H1 (cell line): ENCODE measurements around the gene FRMD6. TPM values are rescaled to one million over a fixed set of nuclear protein-coding genes. Genes with fewer than 3 reads are reported as not detected.

Experiments used
- CTCF ChIA-PET: fragments of 300-600 bp; sonication (Branson Sonifier 250); formaldehyde crosslinking; loops from one replicate; lab custom pipeline; 2021; ENCODE audit not compliant: partially characterized antibody; lab: Charles Lee
- POLR2A ChIA-PET: fragments of 300-600 bp; sonication (Branson Sonifier 250); formaldehyde crosslinking; loops from one replicate; lab custom pipeline; 2021; ENCODE audit warnings: inconsistent platforms; ENCODE audit not compliant: partially characterized antibody; lab: Charles Lee
- DNase-seq, 2 experiments: peaks; one replicate each; pipeline versions ENCODE4 v3.0.0 to v3.0.0-alpha.2; 2010 to 2022; ENCODE audit warnings: low spot score in 2 of 2, low read depth in 1 of 2, mixed read lengths in 1 of 2
- FAIRE-seq: peaks from 2 replicates; lab custom pipeline; 2011; peaks lifted over from hg19 to GRCh38; lab: Jason Lieb, UNC
- H2AFZ ChIP-seq: 2 replicates; pipeline ENCODE4 v1.8.1; 2012; ENCODE audit warnings: low read length, inconsistent platforms
- H2AK5ac ChIP-seq: 2 replicates; pipeline ENCODE4 v1.6.1; 2013; ENCODE audit warnings: low read depth, low read length
- H2BK120ac ChIP-seq: replicated peaks from 2 replicates; pipeline ENCODE3; 2013; ENCODE audit warnings: low read depth, low read length, inconsistent platforms
- H2BK12ac ChIP-seq: 2 replicates; pipeline ENCODE4 v1.6.1; 2013; ENCODE audit warnings: low read depth, low read length
- H2BK15ac ChIP-seq: 2 replicates; pipeline ENCODE4 v1.6.1; 2013; ENCODE audit warnings: low read length
- H2BK20ac ChIP-seq: 2 replicates; pipeline ENCODE4 v1.6.1; 2013; ENCODE audit warnings: low read length
- H2BK5ac ChIP-seq: 2 replicates; pipeline ENCODE4 v1.6.1; 2013; ENCODE audit warnings: low read depth, low read length
- H3K14ac ChIP-seq: 2 replicates; pipeline ENCODE4 v1.6.1; 2013; ENCODE audit warnings: inconsistent platforms; ENCODE audit not compliant: insufficient read length
- H3K18ac ChIP-seq: 2 replicates; pipeline ENCODE4 v1.6.1; 2013; ENCODE audit warnings: low read length; ENCODE audit errors: extremely low read depth
- H3K23ac ChIP-seq: 2 replicates; pipeline ENCODE4 v1.6.1; 2013; ENCODE audit warnings: inconsistent platforms; ENCODE audit not compliant: insufficient read length
- H3K23me2 ChIP-seq: 2 replicates; pipeline ENCODE4 v1.6.1; 2013; ENCODE audit warnings: low read depth, low read length
- H3K27ac ChIP-seq: 2 replicates; pipeline ENCODE4 v1.6.1; 2011; ENCODE audit warnings: low read depth, low read length, inconsistent platforms
- H3K27me3 ChIP-seq, 4 experiments: replicated peaks in 1 of 4; 1 replicate in 1 of 4; 2 replicates in 3 of 4; pipeline versions ENCODE4 v1.6.1 to v1.8.1; 2011 to 2013; ENCODE audit warnings: low read length in 3 of 4, mild to moderate bottlenecking in 3 of 4, inconsistent platforms in 2 of 4, mixed read lengths in 2 of 4, moderate library complexity in 1 of 4; ENCODE audit not compliant: control insufficient read depth in 3 of 4, insufficient read depth in 3 of 4; ENCODE audit errors: extremely low read depth in 1 of 4
- H3K36me3 ChIP-seq, 4 experiments: 2 replicates each; pipeline versions ENCODE4 v1.6.1 to v1.8.1; 2011 to 2013; ENCODE audit warnings: mild to moderate bottlenecking in 4 of 4, low read length in 3 of 4, moderate library complexity in 2 of 4, control low read depth in 1 of 4, inconsistent platforms in 1 of 4; ENCODE audit not compliant: insufficient read depth in 4 of 4, control insufficient read depth in 2 of 4
- H3K4ac ChIP-seq: replicated peaks from 2 replicates; pipeline ENCODE3; 2013; ENCODE audit warnings: low read length, low read depth, mixed read lengths, inconsistent platforms; ENCODE audit not compliant: insufficient read length
- H3K4me1 ChIP-seq, 4 experiments: replicated peaks in 1 of 4; 1 replicate in 1 of 4; 2 replicates in 3 of 4; pipeline versions ENCODE4 v1.6.1 to v1.8.1; 2011 to 2013; ENCODE audit warnings: low read length in 3 of 4, inconsistent platforms in 2 of 4, mixed read lengths in 1 of 4; ENCODE audit not compliant: insufficient read depth in 4 of 4, control insufficient read depth in 3 of 4
- H3K4me2 ChIP-seq, 2 experiments: 2 replicates each; pipeline versions ENCODE4 v1.6.1 to v1.8.1; 2011 to 2013; ENCODE audit warnings: low read depth in 2 of 2, low read length in 2 of 2, control low read depth in 1 of 2, inconsistent platforms in 1 of 2, mild to moderate bottlenecking in 1 of 2; ENCODE audit not compliant: insufficient read depth in 1 of 2
- H3K4me3 ChIP-seq, 4 experiments: fragments of 200-600, 300-600 bp in 1 of 4; sonication (generic), shearing (Covaris generic), sonication (Bioruptor Twin) in 1 of 4; 2 replicates each; pipeline versions ENCODE4 v1.5.1 to v1.8.1; 2011 to 2016; ENCODE audit warnings: low read length in 4 of 4, low read depth in 3 of 4, control low read depth in 2 of 4, inconsistent platforms in 2 of 4, mild to moderate bottlenecking in 2 of 4, mixed read lengths in 1 of 4, moderate library complexity in 1 of 4; ENCODE audit not compliant: insufficient read depth in 2 of 4; ENCODE audit errors: extremely low read depth in 1 of 4
- H3K56ac ChIP-seq: replicated peaks from 2 replicates; pipeline ENCODE3; 2013; ENCODE audit warnings: low read depth, mild to moderate bottlenecking, mixed read lengths, low read length, inconsistent platforms; ENCODE audit not compliant: insufficient read length
- H3K79me1 ChIP-seq: 2 replicates; pipeline ENCODE4 v1.6.1; 2013; ENCODE audit warnings: low read depth, low read length, control low read depth
- H3K79me2 ChIP-seq, 2 experiments: 2 replicates each; pipeline versions ENCODE4 v1.6.1 to v1.8.1; 2012 to 2013; ENCODE audit warnings: low read length in 2 of 2, mild to moderate bottlenecking in 2 of 2, inconsistent platforms in 1 of 2; ENCODE audit not compliant: insufficient read depth in 2 of 2, control insufficient read depth in 1 of 2
- H3K9ac ChIP-seq, 4 experiments: replicated peaks in 1 of 4; 1 replicate in 1 of 4; 2 replicates in 3 of 4; pipeline versions ENCODE4 v1.6.1 to v1.8.1; 2011 to 2013; ENCODE audit warnings: low read depth in 3 of 4, low read length in 3 of 4, control low read depth in 2 of 4, mild to moderate bottlenecking in 2 of 4, moderate library complexity in 2 of 4, inconsistent platforms in 1 of 4; ENCODE audit errors: extremely low read depth in 1 of 4
- H3K9me3 ChIP-seq, 2 experiments: 2 replicates each; pipeline versions ENCODE4 v1.6.1 to v1.8.1; 2012 to 2013; ENCODE audit warnings: mild to moderate bottlenecking in 2 of 2, moderate library complexity in 2 of 2, control low read depth in 1 of 2, inconsistent platforms in 1 of 2, low read depth in 1 of 2, low read length in 1 of 2, mixed read lengths in 1 of 2; ENCODE audit not compliant: insufficient read depth in 2 of 2
- H4K20me1 ChIP-seq, 2 experiments: replicated peaks in 1 of 2; 2 replicates each; pipeline versions ENCODE3 to v1.8.1; 2011 to 2013; ENCODE audit warnings: inconsistent platforms in 2 of 2, low read length in 2 of 2, mild to moderate bottlenecking in 1 of 2; ENCODE audit not compliant: insufficient read depth in 2 of 2, control insufficient read depth in 1 of 2
- H4K5ac ChIP-seq: 2 replicates; pipeline ENCODE4 v1.6.1; 2013; ENCODE audit warnings: low read length, low read depth, mixed read lengths, inconsistent platforms; ENCODE audit not compliant: insufficient read length
- H4K8ac ChIP-seq: 2 replicates; pipeline ENCODE4 v1.8.0; 2013; ENCODE audit warnings: mild to moderate bottlenecking, moderate library complexity, low read length, inconsistent platforms; ENCODE audit not compliant: insufficient read depth; ENCODE audit errors: extremely low read depth
- H4K91ac ChIP-seq: replicated peaks from 2 replicates; pipeline ENCODE3; 2013; ENCODE audit warnings: low read length, mixed read lengths, inconsistent platforms; ENCODE audit not compliant: insufficient read length
- GTF2F1 ChIP-seq: IDR thresholded peaks from 2 replicates; pipeline ENCODE4 v1.6.1; 2012; ENCODE audit warnings: low read depth, low read length, improper control_type of control experiment, borderline replicate concordance
- HDAC2 ChIP-seq, 2 experiments: fragments of 300-600 bp in 1 of 2; sonication (generic) in 1 of 2; IDR thresholded peaks; 2 replicates each; pipeline ENCODE4 v1.6.1; 2011 to 2012; ENCODE audit warnings: low read depth in 2 of 2, low read length in 2 of 2, mild to moderate bottlenecking in 2 of 2, moderate library complexity in 2 of 2, borderline replicate concordance in 1 of 2, inconsistent platforms in 1 of 2
- KDM1A ChIP-seq: fragments of 200-600, 300-600 bp; sonication (generic); IDR thresholded peaks from 2 replicates; pipeline ENCODE4 v1.7.1; 2016; ENCODE audit warnings: mild to moderate bottlenecking, low read length, borderline replicate concordance
- KDM5A ChIP-seq: fragments of 200-600 bp; IDR thresholded peaks from 2 replicates; pipeline ENCODE4 v1.7.1; 2012; ENCODE audit warnings: mild to moderate bottlenecking, low read length, inconsistent platforms, mixed read lengths
- POLR2A ChIP-seq, 2 experiments: IDR thresholded peaks; 1 replicate in 1 of 2; 2 replicates in 1 of 2; pipeline ENCODE4 v1.6.1; 2011; ENCODE audit warnings: low read depth in 2 of 2, low read length in 2 of 2, mild to moderate bottlenecking in 2 of 2; ENCODE audit errors: control extremely low read depth in 1 of 2
- POU5F1 ChIP-seq: IDR thresholded peaks from 2 replicates; pipeline ENCODE4 v1.6.1; 2011; ENCODE audit warnings: low read depth, mild to moderate bottlenecking, low read length, moderate library complexity
- RAD21 ChIP-seq, 2 experiments: IDR thresholded peaks in 1 of 2; conservative IDR thresholded peaks in 1 of 2; 2 replicates each; pipeline ENCODE4 v1.6.1; 2011; ENCODE audit warnings: low read depth in 2 of 2, low read length in 2 of 2, improper control_type of control experiment in 1 of 2, inconsistent platforms in 1 of 2, mild to moderate bottlenecking in 1 of 2, moderate library complexity in 1 of 2
- RXRA ChIP-seq: IDR thresholded peaks from 2 replicates; pipeline ENCODE4 v1.6.1; 2011; ENCODE audit warnings: low read depth, mild to moderate bottlenecking, low read length, moderate library complexity; ENCODE audit not compliant: insufficient read depth
- TAF7 ChIP-seq: optimal IDR thresholded peaks from 2 replicates; pipeline ENCODE3; 2011; ENCODE audit warnings: low read depth, mild to moderate bottlenecking, inconsistent platforms, low read length, moderate library complexity, borderline replicate concordance
- WGBS, 2 experiments: shearing (Covaris generic) in 1 of 2; methylation state at CpG; one replicate each; pipeline versions ENCODE4 v1.1.6 to v1.1.7; 2013 to 2015; ENCODE audit warnings: low lambda C conversion rate in 2 of 2, mixed read lengths in 2 of 2, inconsistent platforms in 1 of 2, low coverage in 1 of 2, missing lambda C conversion rate in 1 of 2; ENCODE audit not compliant: insufficient replicate concordance in 2 of 2, insufficient coverage in 1 of 2, insufficient read length in 1 of 2; ENCODE audit errors: extremely low coverage in 1 of 2, missing lambda C conversion rate in 1 of 2; 5-methylcytosine and 5-hydroxymethylcytosine counted together
- polyA plus RNA-seq, 7 experiments: library from polyadenylated mRNA; depleted of rRNA in 3 of 7; stranded (reverse) in 5 of 7; unstranded in 2 of 7; fragments of >200 nt in 5 of 7; fragments of 200-250 nt in 2 of 7; gene quantifications; 1 replicate in 5 of 7; 2 replicates in 1 of 7; 4 replicates in 1 of 7; pipeline versions ENCODE4 v1.2.1 to v1.2.3, GENCODE V29; 2011 to 2013; ENCODE audit warnings: missing spikeins in 2 of 7, mixed read lengths in 2 of 7
- total RNA-seq: library from RNA; stranded (reverse); fragmentation: NEBNext Ultra II Directional; extraction: Animal tissue kit (Norgen Biotek cat#: 25700); gene quantifications from 2 replicates; pipeline ENCODE4 v1.2.1, GENCODE V29; 2021
- TF ChIP-seq, protein P1 (sequence below), 3 experiments: IDR thresholded peaks; 1 replicate in 2 of 3; 2 replicates in 1 of 3; pipeline versions ENCODE4 v1.5.1 to v1.6.1; 2011; ENCODE audit warnings: low read length in 3 of 3, mild to moderate bottlenecking in 3 of 3, inconsistent platforms in 2 of 3, low read depth in 1 of 3, moderate library complexity in 1 of 3; ENCODE audit not compliant: insufficient read depth in 1 of 3; ENCODE audit errors: control extremely low read depth in 1 of 3

The FRMD6 gene
- total and polyA plus RNA-seq, 2 of the 8 experiments (the other 6 are each of a cell fraction or from before 2014, with no cell fraction given), result 5.4 to 23.7 TPM

DNA sequence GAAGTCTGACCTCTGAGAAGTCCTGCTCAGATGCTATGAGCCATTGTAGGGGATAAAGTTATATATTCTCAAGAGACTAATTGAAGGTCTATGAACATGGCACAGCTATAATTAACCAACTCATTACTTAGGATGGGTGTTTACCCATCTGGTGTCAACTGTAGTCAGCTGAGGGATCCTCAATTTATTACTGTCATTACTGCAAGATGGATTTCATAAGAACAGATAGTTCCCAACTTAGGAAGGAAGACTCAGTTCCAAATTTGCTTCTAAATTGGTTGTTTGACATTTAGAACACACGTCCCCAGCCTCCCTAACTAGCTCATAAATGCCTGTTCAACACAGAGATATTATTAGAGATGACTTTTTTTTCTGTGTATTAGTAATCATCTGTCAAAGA lies 81.4 kb downstream of the FRMD6 start:
- CTCF ChIA-PET, result interaction anchor here (0.6 to 3.3 kb wide), 6 partner anchors 10 to 101 kb away, joined by 3 to 16 read pairs (median 6); no protein-coding TSS in a partner anchor
- no peaks in the 10 kb centered on the region for H3K4me1 ChIP-seq
- no peak for FAIRE-seq
- TF ChIP-seq HDAC2 (IDR thresholded peaks at IDR 0.05; ENCODE audit: borderline replicate concordance in 1 of 2, low read depth in 2 of 2, low read length in 2 of 2) (no peak), TAF7 (no peak), POLR2A (IDR thresholded peaks at IDR 0.05; ENCODE audit: control extremely low read depth in 1 of 2, low read depth in 2 of 2, low read length in 2 of 2) (no peak), KDM5A (no peak), RXRA (no peak), KDM1A (no peak), POU5F1 (no peak), RAD21 (IDR thresholded peaks at IDR 0.05 in 1 of 2, conservative IDR thresholded peaks at IDR 0.05 in 1 of 2; ENCODE audit: low read depth in 2 of 2, low read length in 2 of 2) (no peak), GTF2F1 (no peak)
- TF ChIP-seq, protein P1, sequence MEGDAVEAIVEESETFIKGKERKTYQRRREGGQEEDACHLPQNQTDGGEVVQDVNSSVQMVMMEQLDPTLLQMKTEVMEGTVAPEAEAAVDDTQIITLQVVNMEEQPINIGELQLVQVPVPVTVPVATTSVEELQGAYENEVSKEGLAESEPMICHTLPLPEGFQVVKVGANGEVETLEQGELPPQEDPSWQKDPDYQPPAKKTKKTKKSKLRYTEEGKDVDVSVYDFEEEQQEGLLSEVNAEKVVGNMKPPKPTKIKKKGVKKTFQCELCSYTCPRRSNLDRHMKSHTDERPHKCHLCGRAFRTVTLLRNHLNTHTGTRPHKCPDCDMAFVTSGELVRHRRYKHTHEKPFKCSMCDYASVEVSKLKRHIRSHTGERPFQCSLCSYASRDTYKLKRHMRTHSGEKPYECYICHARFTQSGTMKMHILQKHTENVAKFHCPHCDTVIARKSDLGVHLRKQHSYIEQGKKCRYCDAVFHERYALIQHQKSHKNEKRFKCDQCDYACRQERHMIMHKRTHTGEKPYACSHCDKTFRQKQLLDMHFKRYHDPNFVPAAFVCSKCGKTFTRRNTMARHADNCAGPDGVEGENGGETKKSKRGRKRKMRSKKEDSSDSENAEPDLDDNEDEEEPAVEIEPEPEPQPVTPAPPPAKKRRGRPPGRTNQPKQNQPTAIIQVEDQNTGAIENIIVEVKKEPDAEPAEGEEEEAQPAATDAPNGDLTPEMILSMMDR (IDR thresholded peaks at IDR 0.05; ENCODE audit: control extremely low read depth in 1 of 3, insufficient read depth in 1 of 3, low read depth in 1 of 3, low read length in 3 of 3), result no peak

More for the DNA sequence above, 81.4 kb downstream of the FRMD6 start:
- POLR2A ChIA-PET, result interaction anchor here (0.6 kb wide), 1 partner anchor 203 kb away, joined by 3 read pairs; no protein-coding TSS in a partner anchor
- Histone ChIP-seq H4K91ac (no peak overlapping the region), H4K20me1 (no peaks in the 10 kb centered on the region), H3K23me2 (no peaks in the 10 kb centered on the region), H4K5ac (no peak overlapping the region), H2BK20ac (no peak overlapping the region), H3K4me2 (no peak overlapping the region), H2AK5ac (no peak overlapping the region), H3K18ac (no peak overlapping the region), H2BK12ac (no peak overlapping the region), H3K36me3 (peaks cover 0 to 3% (median 0%) of the 10 kb centered on the region in 4 experiments; a peak in 3 of 8 replicates), H2BK15ac (no peak overlapping the region), H3K27me3 (peaks cover 0 to 1% (median 0%) of the 10 kb centered on the region in 4 experiments; a peak in 1 of 7 replicates), H3K79me2 (no peaks in the 10 kb centered on the region), H3K9me3 (no peaks in the 10 kb centered on the region), H3K79me1 (no peaks in the 10 kb centered on the region), H2AFZ (no peak overlapping the region), H2BK5ac (no peak overlapping the region), H3K4me3 (no peak overlapping the region), H3K4ac (no peak overlapping the region), H4K8ac (no peak overlapping the region), H3K14ac (no peak overlapping the region), H3K23ac (no peak overlapping the region), H3K56ac (no peak overlapping the region), H2BK120ac (no peak overlapping the region), H3K27ac (no peak overlapping the region), H3K9ac (no peak overlapping the region)
- no peak for DNase-seq
- WGBS, 2 experiments, result 74% methylated on average over 1 of the region's 1 CpG; no CpG with 5 or more reads in 1 of the 2 experiments
